Smooth muscle cell (in vitro differentiated cells): ENCODE data around the gene SPOCK2. TPM values are rescaled to one million over a fixed set of nuclear protein-coding genes. Genes with fewer than 3 reads are reported as not detected.

Experiments
- DNase-seq: peaks from one replicate; lab custom pipeline; 2025; ENCODE audit not compliant: unreplicated experiment; lab: John Stamatoyannopoulos, UW
- H2AFZ ChIP-seq: fragments of 200-600 bp; sonication (generic); 2 replicates; pipeline ENCODE4 v1.6.0; 2016; ENCODE audit warnings: antibody characterized with exemption, low read depth, mild to moderate bottlenecking
- H3F3A ChIP-seq: fragments of 200-600 bp; sonication (generic); 2 replicates; pipeline ENCODE4 v1.6.0; 2017; ENCODE audit warnings: antibody characterized with exemption, low read depth
- H3K27ac ChIP-seq: fragments of 200-600 bp; sonication (generic); 2 replicates; pipeline ENCODE4 v1.5.1; 2016; ENCODE audit warnings: low read depth, mild to moderate bottlenecking
- H3K27me3 ChIP-seq: fragments of 200-600 bp; sonication (generic); 2 replicates; pipeline ENCODE4 v1.6.1; 2016; ENCODE audit warnings: low read depth, mild to moderate bottlenecking
- H3K36me3 ChIP-seq: fragments of 200-600 bp; sonication (generic); 2 replicates; pipeline ENCODE4 v1.5.1; 2016; ENCODE audit warnings: low read depth
- H3K4me1 ChIP-seq: fragments of 200-600 bp; sonication (generic); 2 replicates; pipeline ENCODE4 v1.5.1; 2016; ENCODE audit warnings: low read depth
- H3K4me2 ChIP-seq: fragments of 200-600 bp; sonication (generic); 2 replicates; pipeline ENCODE4 v1.6.0; 2016; ENCODE audit warnings: mild to moderate bottlenecking
- H3K4me3 ChIP-seq: fragments of 200-600 bp; sonication (generic); 2 replicates; pipeline ENCODE4 v1.5.1; 2016; ENCODE audit warnings: mild to moderate bottlenecking
- H3K79me2 ChIP-seq: fragments of 200-600 bp; sonication (generic); 2 replicates; pipeline ENCODE4 v1.6.0; 2016; ENCODE audit warnings: low read depth, mild to moderate bottlenecking
- H3K9ac ChIP-seq: fragments of 200-600 bp; sonication (generic); 2 replicates; pipeline ENCODE4 v1.6.0; 2016; ENCODE audit warnings: low read depth
- H3K9me3 ChIP-seq: fragments of 200-600 bp; sonication (generic); replicated peaks from 2 replicates; pipeline ENCODE4 v1.5.1; 2016; ENCODE audit warnings: low read depth
- H4K20me1 ChIP-seq: fragments of 200-600 bp; sonication (generic); 2 replicates; pipeline ENCODE4 v1.6.0; 2016; ENCODE audit warnings: low read depth
- WGBS: methylation state at CpG from one replicate; pipeline ENCODE4 v1.1.7; 2016; ENCODE audit warnings: low lambda C conversion rate; 5-methylcytosine and 5-hydroxymethylcytosine counted together
- polyA plus RNA-seq: library from polyadenylated mRNA; unstranded; fragments of >200 nt; fragmentation: Nextera tagmentation; extraction: Ambion mirVana; gene quantifications from 2 replicates; pipeline ENCODE4 v1.2.1, GENCODE V29; 2016
- total RNA-seq: library from RNA; depleted of rRNA; stranded (reverse); fragments of >200 nt; gene quantifications from 2 replicates; pipeline ENCODE4 v1.2.3, GENCODE V29; 2014
- TF ChIP-seq, protein P1 (sequence below): fragments of 200-600 bp; sonication (generic); IDR thresholded peaks from 2 replicates; pipeline ENCODE4 v1.5.1; 2017; ENCODE audit warnings: borderline replicate concordance, mild to moderate bottlenecking, antibody characterized with exemption; ENCODE audit not compliant: insufficient read depth, poor library complexity, severe bottlenecking

SPOCK2 gene
- total and polyA plus RNA-seq, 2 experiments from 2014 or later: 1.1 TPM; not detected in 1

DNA sequence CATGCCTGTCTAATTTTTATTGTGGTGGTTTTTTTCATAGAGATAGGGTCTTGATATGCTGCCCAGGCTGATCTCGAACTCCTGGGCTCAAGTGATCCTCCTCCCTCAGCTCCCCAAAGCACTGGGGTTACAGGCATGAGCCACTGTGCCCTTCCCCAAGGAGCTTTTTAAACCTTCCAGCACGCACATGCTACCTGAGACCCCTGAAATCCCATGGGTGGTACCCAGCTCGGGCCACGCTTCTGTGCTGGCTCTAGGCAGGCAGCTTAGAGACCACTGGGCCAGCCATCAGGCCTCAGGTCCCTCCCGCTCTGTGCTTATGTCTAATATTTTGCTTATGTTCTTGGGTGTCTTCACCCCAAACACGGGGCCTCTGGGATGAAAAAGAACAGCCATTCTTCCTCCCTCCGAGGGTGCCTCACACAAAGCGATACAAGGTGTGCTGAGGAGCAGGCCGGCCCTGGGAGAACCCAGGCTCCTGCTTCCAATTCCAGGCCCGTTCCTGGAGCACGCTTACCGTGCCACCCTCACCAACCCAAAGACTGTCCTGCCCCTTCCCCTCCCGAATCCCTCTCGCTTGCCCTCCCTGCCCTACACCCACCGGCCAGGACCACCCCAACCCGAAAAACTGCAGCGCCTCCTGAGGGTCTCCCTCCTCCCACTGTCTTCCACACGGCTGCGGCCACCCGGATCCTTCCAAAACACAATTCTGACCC, 10.9 kb downstream of the SPOCK2 start:
- TF ChIP-seq, protein P1, sequence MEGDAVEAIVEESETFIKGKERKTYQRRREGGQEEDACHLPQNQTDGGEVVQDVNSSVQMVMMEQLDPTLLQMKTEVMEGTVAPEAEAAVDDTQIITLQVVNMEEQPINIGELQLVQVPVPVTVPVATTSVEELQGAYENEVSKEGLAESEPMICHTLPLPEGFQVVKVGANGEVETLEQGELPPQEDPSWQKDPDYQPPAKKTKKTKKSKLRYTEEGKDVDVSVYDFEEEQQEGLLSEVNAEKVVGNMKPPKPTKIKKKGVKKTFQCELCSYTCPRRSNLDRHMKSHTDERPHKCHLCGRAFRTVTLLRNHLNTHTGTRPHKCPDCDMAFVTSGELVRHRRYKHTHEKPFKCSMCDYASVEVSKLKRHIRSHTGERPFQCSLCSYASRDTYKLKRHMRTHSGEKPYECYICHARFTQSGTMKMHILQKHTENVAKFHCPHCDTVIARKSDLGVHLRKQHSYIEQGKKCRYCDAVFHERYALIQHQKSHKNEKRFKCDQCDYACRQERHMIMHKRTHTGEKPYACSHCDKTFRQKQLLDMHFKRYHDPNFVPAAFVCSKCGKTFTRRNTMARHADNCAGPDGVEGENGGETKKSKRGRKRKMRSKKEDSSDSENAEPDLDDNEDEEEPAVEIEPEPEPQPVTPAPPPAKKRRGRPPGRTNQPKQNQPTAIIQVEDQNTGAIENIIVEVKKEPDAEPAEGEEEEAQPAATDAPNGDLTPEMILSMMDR: no peak
- no peak for DNase-seq
- 91% methylated on average over 19 of the region's 20 CpGs for WGBS

DNA sequence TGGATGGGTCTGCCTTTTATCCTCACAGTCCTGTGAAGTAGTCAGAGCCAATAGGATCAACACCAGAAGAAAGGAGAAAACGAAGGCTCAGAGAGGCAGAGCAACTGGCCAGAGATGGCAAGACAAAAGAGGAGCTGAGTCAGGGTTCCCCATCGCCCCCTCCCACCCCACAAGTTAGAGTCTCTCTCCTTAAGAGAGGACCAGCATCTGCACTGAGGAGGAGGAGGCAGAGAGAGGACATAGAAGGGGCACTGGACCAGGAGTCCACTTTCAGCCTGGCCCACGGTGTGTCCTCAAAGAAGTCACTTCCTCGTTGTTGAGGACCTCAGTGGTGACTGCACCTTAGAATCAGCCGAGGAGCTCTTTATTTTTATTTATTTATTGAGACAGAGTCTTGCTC, 11.6 kb downstream of the SPOCK2 start:
- no peaks in the 10 kb centered on the region for H3K4me1 ChIP-seq
- no peak for DNase-seq

More for the DNA sequence above, 10.9 kb downstream of the SPOCK2 start:
- no peaks in the 10 kb centered on the region for H3K36me3 ChIP-seq
- H4K20me1 ChIP-seq: no peaks in the 10 kb centered on the region
- no peak overlapping the region for H3K9ac ChIP-seq
- H3K4me1 ChIP-seq: no peaks in the 10 kb centered on the region
- no peak overlapping the region for H3K4me2 ChIP-seq
- H3K79me2 ChIP-seq: no peaks in the 10 kb centered on the region
- no peaks in the 10 kb centered on the region for H3K27me3 ChIP-seq
- H2AFZ ChIP-seq: no peak overlapping the region
- no peak overlapping the region for H3K27ac ChIP-seq
- H3K4me3 ChIP-seq: no peak overlapping the region
- no peaks in the 10 kb centered on the region for H3F3A ChIP-seq
- no peaks in the 10 kb centered on the region for H3K9me3 ChIP-seq

DNA sequence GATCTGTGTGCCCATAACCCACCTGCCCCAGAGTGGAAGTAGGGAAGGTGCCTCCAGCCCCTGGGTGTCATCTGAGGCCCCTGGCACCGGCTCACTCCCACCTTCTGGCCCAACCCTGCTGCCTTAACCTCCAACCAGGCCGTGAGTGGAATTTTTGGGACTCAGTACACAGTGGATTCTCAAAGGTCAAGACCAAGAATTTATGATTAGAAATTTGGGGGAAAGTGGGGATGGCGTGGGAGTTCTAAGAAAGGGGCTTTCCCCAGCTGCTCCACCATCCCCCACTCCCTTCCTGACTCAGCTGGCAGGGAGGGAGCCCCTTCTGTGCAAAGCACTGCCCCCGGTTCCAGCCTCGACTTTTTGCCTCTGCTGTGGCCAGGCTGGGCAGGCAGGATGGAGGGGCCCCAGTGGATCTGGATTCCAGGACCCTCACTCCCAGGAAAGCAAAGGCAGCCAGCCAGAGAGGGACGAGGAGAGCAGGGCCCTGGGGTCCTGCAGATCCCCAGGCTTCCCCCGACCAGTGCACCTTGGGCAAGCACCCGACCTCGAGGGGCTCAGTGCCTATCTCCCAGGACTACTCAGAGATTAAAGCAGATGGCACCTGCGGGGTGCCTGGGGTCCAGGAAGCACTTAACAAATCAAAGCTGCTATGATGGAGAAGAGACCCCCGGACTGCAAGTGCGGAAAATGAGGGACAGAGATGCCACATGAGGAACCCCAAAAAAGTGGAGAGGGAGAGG, 12.8 kb downstream of the SPOCK2 start:
- Histone ChIP-seq H4K20me1 (no peaks in the 10 kb centered on the region), H2AFZ (no peak overlapping the region), H3K36me3 (no peaks in the 10 kb centered on the region), H3K4me2 (no peak overlapping the region), H3K9ac (no peak overlapping the region), H3K27ac (no peak overlapping the region), H3K79me2 (no peaks in the 10 kb centered on the region), H3K4me1 (no peaks in the 10 kb centered on the region), H3K27me3 (no peaks in the 10 kb centered on the region), H3K4me3 (no peak overlapping the region), H3K9me3 (no peaks in the 10 kb centered on the region), H3F3A (no peaks in the 10 kb centered on the region)
- no peak for DNase-seq
- WGBS: 72% methylated on average over 12 of the region's 12 CpGs
- TF ChIP-seq, protein P1: no peak

More for the DNA sequence above, 11.6 kb downstream of the SPOCK2 start:
- 82% methylated on average over 5 of the region's 5 CpGs for WGBS
- Histone ChIP-seq H3K36me3 (no peaks in the 10 kb centered on the region), H3F3A (no peaks in the 10 kb centered on the region), H3K4me2 (no peak overlapping the region), H3K79me2 (no peaks in the 10 kb centered on the region), H3K4me3 (no peak overlapping the region), H3K9ac (no peak overlapping the region), H4K20me1 (no peaks in the 10 kb centered on the region), H3K9me3 (no peaks in the 10 kb centered on the region), H2AFZ (no peak overlapping the region), H3K27ac (no peak overlapping the region), H3K27me3 (no peaks in the 10 kb centered on the region)
- TF ChIP-seq, protein P1: no peak
